ENCODE data around the gene FIGNL2.

Gene FIGNL2

GRCh38 chr12:51784688-51785087 lies 63.8 kb downstream of the FIGNL2 start:
- in situ Hi-C loops (cut with HindIII; ENCODE audit: low sequenced_read_pairs) = loop anchor here (25.0 kb wide), 1 partner anchor 178 kb away; the partner anchor contains the start of gene ACVR1B

- in situ Hi-C loops (cut with HindIII; ENCODE audit: low sequenced_read_pairs) = loop anchor here (25.0 kb wide), 1 partner anchor 182 kb away; the partner anchor contains the start of gene ACVR1B
These were observed 68.6 kb downstream of the FIGNL2 start for GRCh38 chr12:51779876-51780275.

- in situ Hi-C loops (cut with HindIII; ENCODE audit: low sequenced_read_pairs) = loop anchor here (25.0 kb wide), 1 partner anchor 184 kb away; the partner anchor contains the start of gene ACVR1B
These were observed 70.5 kb downstream of the FIGNL2 start for GRCh38 chr12:51777973-51778372.

- in situ Hi-C loops (cut with HindIII; ENCODE audit: low sequenced_read_pairs) = loop anchor here (25.0 kb wide), 1 partner anchor 185 kb away; the partner anchor contains the start of gene ACVR1B
These were observed 71.1 kb downstream of the FIGNL2 start for GRCh38 chr12:51777457-51777856.

GRCh38 chr12:51774933-51775332 lies 73.6 kb downstream of the FIGNL2 start:
- in situ Hi-C loops (cut with HindIII; ENCODE audit: low sequenced_read_pairs) = loop anchor here (25.0 kb wide), 1 partner anchor 187 kb away; the partner anchor contains the start of gene ACVR1B

GRCh38 chr12:51773145-51773869 lies 75.2 kb downstream of the FIGNL2 start:
- in situ Hi-C loops (cut with HindIII; ENCODE audit: low sequenced_read_pairs) = no loop called here

- in situ Hi-C loops (cut with HindIII; ENCODE audit: low sequenced_read_pairs) = no loop called here
These were observed 77.5 kb downstream of the FIGNL2 start for GRCh38 chr12:51771008-51771407.

Measured in DLD1 (cell line).